ENCODE results near the gene HTR3C.
"Not testable (repeated sequence)": the region's sequence is repeated elsewhere in the genome, so short reads cannot be mapped to it uniquely, and the experiment has no call there.

HTR3C gene

GRCh38 chr3:184031187-184031792 lies 21.6 kb upstream of the HTR3C start, which contains the start of gene HTR3D:
Gene HTR3D, plus strand, starts transcription at chr3:184031742. Its CDS starts 0 bp downstream, at chr3:184031742.
- DNase-seq, result no peak

- no peak for DNase-seq
Observed at GRCh38 chr3:184037816-184038215, 15.0 kb upstream of the HTR3C start.

- DNase-seq, result not testable (repeated sequence)
Observed at GRCh38 chr3:184038307-184038706, 14.5 kb upstream of the HTR3C start.

GRCh38 chr3:184039414-184039813 lies 13.4 kb upstream of the HTR3C start:
- no peak for DNase-seq

GRCh38 chr3:184040010-184040409 lies 12.8 kb upstream of the HTR3C start:
- no peak for DNase-seq

GRCh38 chr3:184042617-184043016 lies 10.2 kb upstream of the HTR3C start:
- DNase-seq, result no peak

GRCh38 chr3:184045995-184046394 lies 6.9 kb upstream of the HTR3C start:
- no peak for DNase-seq

GRCh38 chr3:184050217-184050847 lies 2.5 kb upstream of the HTR3C start:
- no peak for DNase-seq

- DNase-seq, result no peak
Observed at GRCh38 chr3:184058029-184058428, 5.2 kb downstream of the HTR3C start.

GRCh38 chr3:184059424-184059823 lies 6.6 kb downstream of the HTR3C start:
- no peak for DNase-seq

- no peak for DNase-seq
Observed at GRCh38 chr3:184062637-184063036, 9.8 kb downstream of the HTR3C start.

GRCh38 chr3:184066211-184066610 lies 13.4 kb downstream of the HTR3C start:
- no peak for DNase-seq

- no peak for DNase-seq
Observed at GRCh38 chr3:184067573-184068055, 14.8 kb downstream of the HTR3C start.

- DNase-seq, result no peak
Observed at GRCh38 chr3:184068344-184068743, 15.5 kb downstream of the HTR3C start.

- not testable (repeated sequence) for DNase-seq
Observed at GRCh38 chr3:184071142-184071541, 18.3 kb downstream of the HTR3C start.

GRCh38 chr3:184073621-184074020 lies 20.8 kb downstream of the HTR3C start:
- DNase-seq, result no peak

- no peak for DNase-seq
Observed at GRCh38 chr3:184075901-184076300, 23.1 kb downstream of the HTR3C start.

GRCh38 chr3:184077881-184078280 lies 25.0 kb downstream of the HTR3C start:
- no peak for DNase-seq

- DNase-seq, result no peak
Observed at GRCh38 chr3:184078851-184079250, 26.0 kb downstream of the HTR3C start.

- no peak for DNase-seq
Observed at GRCh38 chr3:184081116-184081830, 28.4 kb downstream of the HTR3C start.

GRCh38 chr3:184082034-184082433 lies 29.2 kb downstream of the HTR3C start:
- DNase-seq, result no peak

GRCh38 chr3:184082465-184082864 lies 29.6 kb downstream of the HTR3C start:
- no peak for DNase-seq

GRCh38 chr3:184085389-184085852 lies 32.6 kb downstream of the HTR3C start:
- no peak for DNase-seq

GRCh38 chr3:184092199-184092598 lies 39.4 kb downstream of the HTR3C start:
- DNase-seq, result no peak
